K562 (cell line): ENCODE results near the gene RGS9. TPM values are rescaled to one million over a fixed set of nuclear protein-coding genes. Genes with fewer than 3 reads are reported as not detected.

ENCODE experiments used
- ATAC-seq: fragments of 200-7000 bp; cut with Tn5 transposase; 3 replicates; pipeline ENCODE4 v1.9.1; 2020; ENCODE audit warnings: moderate library complexity
- BruUV-seq: library from RNA; stranded (reverse); fragments of 400-500 nt; replicated peaks from 2 replicates; lab custom pipeline; 2021; lab: Mats Ljungman, UMichigan
- CTCF ChIA-PET: fragments of 300-600 bp; formaldehyde crosslinking; extraction: SDS; loops from one replicate; lab custom pipeline; 2021; ENCODE audit warnings: low intra/inter-chr PET ratio; lab: Yijun Ruan, JAX
- POLR2A ChIA-PET: fragments of 300-600, 350-650 bp; sonication (Branson Sonifier 250); formaldehyde crosslinking; extraction: SDS; loops from one replicate; lab custom pipeline; 2021; ENCODE audit warnings: antibody characterized with exemption, inconsistent platforms; lab: Yijun Ruan, JAX
- DNase-seq, 4 experiments: peaks; one replicate each; pipeline versions ENCODE4 v3.0.0 to v3.0.0-alpha.2; 2011 to 2018; ENCODE audit warnings: low spot score in 3 of 4, mixed read lengths in 3 of 4; ENCODE audit errors: extremely low read depth in 1 of 4
- FAIRE-seq: peaks from 2 replicates; lab custom pipeline; 2011; peaks lifted over from hg19 to GRCh38; lab: Jason Lieb, UNC
- H2AFZ ChIP-seq: 2 replicates; pipeline ENCODE4 v1.6.0; 2011; ENCODE audit warnings: low read depth, low read length, control low read depth, inconsistent platforms
- H3K27ac ChIP-seq: fragments of 200-600 bp; 3 replicates; pipeline ENCODE4 v1.8.0; 2011; ENCODE audit warnings: low read depth, mild to moderate bottlenecking, control low read depth, inconsistent platforms, low read length, moderate library complexity, mixed read lengths; ENCODE audit errors: extremely low read depth
- H3K27me3 ChIP-seq, 2 experiments: fragments of 300-600 bp in 1 of 2; 2 replicates in 1 of 2; 3 replicates in 1 of 2; pipeline versions ENCODE4 v1.6.0 to v1.8.0; 2011; ENCODE audit warnings: inconsistent platforms in 2 of 2, low read length in 2 of 2, mild to moderate bottlenecking in 1 of 2, mixed read lengths in 1 of 2, moderate library complexity in 1 of 2; ENCODE audit not compliant: control insufficient read depth in 2 of 2, insufficient read depth in 2 of 2
- H3K36me3 ChIP-seq: fragments of 300-600 bp; 3 replicates; pipeline ENCODE4 v1.8.0; 2011; ENCODE audit warnings: mild to moderate bottlenecking, low read length, inconsistent platforms; ENCODE audit not compliant: control insufficient read depth, insufficient read depth
- H3K4me1 ChIP-seq, 2 experiments: fragments of 200-600 bp in 1 of 2; replicated peaks in 1 of 2; 2 replicates in 1 of 2; 3 replicates in 1 of 2; pipeline versions ENCODE4 v1.5.1 to v1.8.0; 2011; ENCODE audit warnings: inconsistent platforms in 2 of 2, low read length in 2 of 2, mild to moderate bottlenecking in 1 of 2, mixed read lengths in 1 of 2, moderate library complexity in 1 of 2; ENCODE audit not compliant: control insufficient read depth in 2 of 2, insufficient read depth in 2 of 2
- H3K4me2 ChIP-seq: 2 replicates; pipeline ENCODE4 v1.6.1; 2011; ENCODE audit warnings: low read length, control low read depth, inconsistent platforms, mixed read lengths; ENCODE audit not compliant: insufficient read depth
- H3K4me3 ChIP-seq: fragments of 200-600 bp; sonication (generic), shearing (Covaris generic); 2 replicates; pipeline ENCODE4 v1.5.1; 2016; ENCODE audit warnings: control low read depth, inconsistent platforms
- H3K79me2 ChIP-seq: fragments of 200-600 bp; 3 replicates; pipeline ENCODE4 v1.8.0; 2011; ENCODE audit warnings: low read length, inconsistent platforms; ENCODE audit not compliant: control insufficient read depth, insufficient read depth
- H3K9ac ChIP-seq, 2 experiments: 2 replicates each; pipeline versions ENCODE4 v1.6.0 to v1.6.1; 2011; ENCODE audit warnings: low read depth in 2 of 2, low read length in 2 of 2, control low read depth in 1 of 2, inconsistent platforms in 1 of 2, mild to moderate bottlenecking in 1 of 2, mixed read lengths in 1 of 2; ENCODE audit not compliant: insufficient read depth in 1 of 2
- H3K9me1 ChIP-seq: one replicate; pipeline ENCODE4 v1.6.0; 2011; ENCODE audit warnings: inconsistent platforms, mild to moderate bottlenecking, low read length, moderate library complexity; ENCODE audit not compliant: control insufficient read depth, insufficient read depth
- H3K9me3 ChIP-seq: replicated peaks from 2 replicates; pipeline ENCODE4 v1.5.1; 2011; ENCODE audit warnings: low read depth, low read length, inconsistent platforms; ENCODE audit not compliant: control insufficient read depth, insufficient read depth
- H4K20me1 ChIP-seq: replicated peaks from 2 replicates; pipeline ENCODE4 v1.6.1; 2011; ENCODE audit warnings: low read length, inconsistent platforms, mixed read lengths; ENCODE audit not compliant: control insufficient read depth, insufficient read depth
- BRCA1 ChIP-seq, 2 experiments: fragments of 450-650 bp in 1 of 2; sonication (generic) in 1 of 2; formaldehyde crosslinking in 1 of 2; IDR thresholded peaks; 2 replicates each; pipeline versions ENCODE4 v1.5.0 to v1.6.1; 2017 to 2020; ENCODE audit warnings: mild to moderate bottlenecking in 1 of 2, missing genetic modification reagents in 1 of 2
- BRD9 ChIP-seq: fragments of 450-650 bp; IDR thresholded peaks from 2 replicates; pipeline ENCODE4 v1.6.1; 2018; ENCODE audit warnings: low read depth; ENCODE audit not compliant: partially characterized antibody
- COPS2 ChIP-seq: fragments of 450-650 bp; conservative IDR thresholded peaks from 2 replicates; pipeline ENCODE4 v1.6.1; 2016; ENCODE audit warnings: mild to moderate bottlenecking, moderate library complexity
- HEY1 ChIP-seq: fragments of 250-450 bp; sonication (Bioruptor Pico); IDR thresholded peaks from 2 replicates; pipeline ENCODE4 v1.5.0; 2020; ENCODE audit warnings: mild to moderate bottlenecking, moderate library complexity, borderline replicate concordance
- NR2C1 ChIP-seq, 2 experiments: fragments of 450-650 bp; IDR thresholded peaks; 2 replicates each; pipeline ENCODE4 v1.6.1; 2017; ENCODE audit warnings: mild to moderate bottlenecking in 2 of 2, antibody characterized with exemption in 1 of 2, inconsistent platforms in 1 of 2, missing compliant biosample characterization in 1 of 2, missing genetic modification characterization in 1 of 2
- RAD51 ChIP-seq: fragments of 450-650 bp; IDR thresholded peaks from 2 replicates; pipeline ENCODE4 v1.7.1; 2016; ENCODE audit warnings: low read depth, mild to moderate bottlenecking, borderline replicate concordance
- SREBF2 ChIP-seq: sonication (generic); formaldehyde crosslinking; IDR thresholded peaks from 2 replicates; pipeline ENCODE4 v1.4.0; 2020; ENCODE audit warnings: mild to moderate bottlenecking, missing genetic modification reagents
- SRF ChIP-seq, 2 experiments: fragments of 250-450, 450-650 bp in 1 of 2; sonication (Bioruptor Pico) in 1 of 2; sonication (generic) in 1 of 2; formaldehyde crosslinking; IDR thresholded peaks; 2 replicates each; pipeline versions ENCODE4 v1.5.0 to v1.5.1; 2020 to 2022; ENCODE audit warnings: mild to moderate bottlenecking in 1 of 2, missing genetic modification reagents in 1 of 2
- ZFPM2 ChIP-seq: fragments of 250-450 bp; sonication (Bioruptor Pico); IDR thresholded peaks from 2 replicates; pipeline ENCODE4 v1.5.1; 2022; ENCODE audit warnings: mild to moderate bottlenecking
- ZKSCAN8 ChIP-seq: fragments of 200-800 bp; sonication (Bioruptor generic); IDR thresholded peaks from 2 replicates; pipeline ENCODE4 v1.6.1; 2016; ENCODE audit warnings: missing genetic modification characterization, missing compliant biosample characterization
- WGBS: fragments of 100-300 bp; shearing (Covaris generic); methylation state at CpG from one replicate; pipeline ENCODE4 v1.1.6; 2016; ENCODE audit warnings: low coverage, mixed read lengths; ENCODE audit not compliant: insufficient coverage; ENCODE audit errors: missing lambda C conversion rate; 5-methylcytosine and 5-hydroxymethylcytosine counted together
- in situ Hi-C: fragments of 300-500 bp; cut with MboI; formaldehyde crosslinking; loops from 4 replicates; pipeline ENCODE4 v1.15.0; 2018; ENCODE audit warnings: inconsistent platforms, mixed read lengths
- intact Hi-C: fragments of 100-400 bp; cut with micrococcal nuclease; formaldehyde crosslinking; loops from 2 replicates; pipeline ENCODE4 v1.14.2; 2022
- polyA plus RNA-seq, 8 experiments: library from polyadenylated mRNA; depleted of rRNA in 4 of 8; stranded (reverse) in 5 of 8; unstranded in 3 of 8; fragments of >200 nt; fragmentation: Nextera tagmentation in 2 of 8; fragmentation: Illumina TruSeq in 1 of 8; extraction: Ambion mirVana in 2 of 8; extraction: Trizol in 1 of 8; gene quantifications; 2 replicates each; pipeline versions ENCODE4 v1.2.1 to v1.2.3, GENCODE V29; 2011 to 2014; ENCODE audit warnings: inconsistent platforms in 1 of 8, missing spikeins in 1 of 8
- total RNA-seq, 7 experiments: library from RNA; depleted of rRNA in 6 of 7; stranded (reverse); fragments of >200 nt in 6 of 7; fragmentation: Illumina TruSeq in 2 of 7; extraction: Trizol in 2 of 7; gene quantifications; 2 replicates each; pipeline versions ENCODE4 v1.2.1 to v1.2.3, GENCODE V29; 2011 to 2021; ENCODE audit warnings: low replicate concordance in 1 of 7

RGS9 gene
- total and polyA plus RNA-seq, 9 of the 15 experiments (the other 6 are each of a cell fraction or from before 2014, with no cell fraction given): 0.18 to 1.4 (median 0.55) TPM

- POLR2A ChIA-PET: interaction anchor here (0.7 to 1.2 kb wide), 4 partner anchors 13 to 50 kb away, joined by 3 to 4 read pairs (median 4); no protein-coding TSS in a partner anchor
- intact Hi-C loops: no loop called here
- H3K4me1 ChIP-seq: no peaks in the 10 kb centered on the region; a peak in 2 of 5 replicates
- no peak overlapping the region for H3K27ac ChIP-seq
- no peak for FAIRE-seq
- no peaks in the 10 kb centered on the region for H3K79me2 ChIP-seq
- no peak for TF ChIP-seq HEY1 (CRISPR knock-in tag)
- no peak for TF ChIP-seq SREBF2
- no peak for TF ChIP-seq COPS2
- no peak for TF ChIP-seq BRD9
- no peak for TF ChIP-seq NR2C1 (IDR thresholded peaks at IDR 0.05)
- no peak for TF ChIP-seq NR2C1 (tag; IDR thresholded peaks at IDR 0.05)
- no peak for TF ChIP-seq RAD51
- no peak for TF ChIP-seq SRF (CRISPR knock-in tag; IDR thresholded peaks at IDR 0.05)
- no peak for TF ChIP-seq BRCA1 (IDR thresholded peaks at IDR 0.05)
- no peak for TF ChIP-seq BRCA1 (CRISPR knock-in tag; IDR thresholded peaks at IDR 0.05)
- TF ChIP-seq ZFPM2 (CRISPR knock-in tag): no peak
- TF ChIP-seq ZKSCAN8: no peak
- TF ChIP-seq, all 486 proteins: peak for 0
- DNase-seq (no peak), ATAC-seq (no peak)
- no peak overlapping the region for H3K9ac ChIP-seq
- H3K27me3 ChIP-seq: no peaks in the 10 kb centered on the region; a peak in 2 of 5 replicates
- no peak overlapping the region for H3K4me2 ChIP-seq
- H3K4me3 ChIP-seq: no peak overlapping the region
- H2AFZ ChIP-seq: no peak overlapping the region; the same call in 1 of the 2 replicates
- H3K36me3 ChIP-seq: no peaks in the 10 kb centered on the region
- H3K9me3 ChIP-seq: no peaks in the 10 kb centered on the region
- BruUV-seq: no TSS peak
- in situ Hi-C loops: no loop called here
- CTCF ChIA-PET: no interaction called here
- H4K20me1 ChIP-seq: no peaks in the 10 kb centered on the region
- WGBS: 22% methylated on average over 4 of the region's 4 CpGs
- H3K9me1 ChIP-seq: no peaks in the 10 kb centered on the region
Observed at GRCh38 chr17:65185062-65185461, 47.9 kb downstream of the RGS9 start.
